Esophagus squamous epithelium (tissue), 5 donors: ENCODE data around the gene CNPY1. TPM values are rescaled to one million over a fixed set of nuclear protein-coding genes. Genes with fewer than 3 reads are reported as not detected.

ENCODE experiments used
- DNase-seq: peaks from one replicate; lab custom pipeline; 2025; lab: John Stamatoyannopoulos, UW
- H3K27ac ChIP-seq, 4 donors: fragments of 200-600 bp; sonication (generic); one replicate each; pipeline ENCODE4 v1.5.1; 2016 to 2019; ENCODE audit warnings: mild to moderate bottlenecking in 1 of 4
- H3K27me3 ChIP-seq, 4 donors: fragments of 200-600 bp; sonication (generic); 1 replicate in 3 of 4; 2 replicates in 1 of 4; pipeline versions ENCODE4 v1.5.1 to v1.6.0; 2017 to 2021; ENCODE audit warnings: antibody characterized with exemption in 1 of 4
- H3K36me3 ChIP-seq, 3 donors: fragments of 200-600 bp; sonication (generic); one replicate each; pipeline ENCODE4 v1.5.1; 2016 to 2019
- H3K4me1 ChIP-seq, 3 donors: fragments of 200-600 bp; sonication (generic); one replicate each; pipeline ENCODE4 v1.5.1; 2017 to 2019
- H3K4me3 ChIP-seq, 4 donors: fragments of 200-600 bp; sonication (generic); 1 replicate in 3 of 4; 2 replicates in 1 of 4; pipeline ENCODE4 v1.5.1; 2016 to 2019; ENCODE audit warnings: mild to moderate bottlenecking in 2 of 4, moderate library complexity in 1 of 4
- H3K9me3 ChIP-seq, 3 donors: fragments of 200-600 bp; sonication (generic); one replicate each; pipeline ENCODE4 v1.5.1; 2016 to 2019
- CTCF ChIP-seq, 6 experiments: fragments of 450-650 bp in 4 of 6; fragments of 200-600 bp in 2 of 6; sonication (generic) in 2 of 6; IDR thresholded peaks; one replicate each; pipeline ENCODE4 v1.5.1; 2016 to 2019; ENCODE audit warnings: antibody characterized with exemption in 6 of 6, mild to moderate bottlenecking in 4 of 6, moderate library complexity in 4 of 6
- POLR2A ChIP-seq, 4 donors: fragments of 450-650 bp; IDR thresholded peaks; one replicate each; pipeline ENCODE4 v1.6.1; 2017; ENCODE audit warnings: antibody characterized with exemption in 4 of 4, mild to moderate bottlenecking in 4 of 4, moderate library complexity in 3 of 4
- WGBS, 2 donors: methylation state at CpG; one replicate each; pipeline ENCODE4 v1.1.5; 2018; 5-methylcytosine and 5-hydroxymethylcytosine counted together
- intact Hi-C: fragments of 100-400 bp; cut with DNase I; formaldehyde crosslinking; loops from one replicate; pipeline ENCODE4 v1.15.0; 2022
- total RNA-seq, 4 donors: library from RNA; depleted of rRNA; stranded (reverse); fragments of >200 nt; gene quantifications; one replicate each; pipeline ENCODE4 v1.1.0, GENCODE V29; 2016
- donor health status: DM: yes; HTN: yes; CAD: no.

Gene CNPY1
- total RNA-seq, 4 donors from 2014 or later, result not detected

- WGBS, 2 donors, result 85 to 89% methylated on average over 19 to 20 of the region's 31 CpGs
- H3K27me3 ChIP-seq, result peaks cover 0 to 97% (median 0%) of the 10 kb centered on the region in 4 donors
- no peak overlapping the region for H3K4me3 ChIP-seq
- no peaks in the 10 kb centered on the region for H3K9me3 ChIP-seq
- peaks cover 8 to 31% (median 19%) of the 10 kb centered on the region in 3 donors for H3K4me1 ChIP-seq
- intact Hi-C loops, result no loop called here
- no peak overlapping the region for H3K27ac ChIP-seq
- no peak for DNase-seq
- no peaks in the 10 kb centered on the region for H3K36me3 ChIP-seq
- TF ChIP-seq POLR2A (IDR thresholded peaks at IDR 0.05) (no peak), CTCF (IDR thresholded peaks at IDR 0.05) (no peak)
These were observed 58.6 kb downstream of the CNPY1 start for GRCh38 chr7:155487509-155488482.

GRCh38 chr7:155486783-155487508, 59.4 kb downstream of the CNPY1 start:
- Histone ChIP-seq H3K4me3 (no peak overlapping the region), H3K36me3 (no peaks in the 10 kb centered on the region), H3K4me1 (peaks cover 8 to 31% (median 19%) of the 10 kb centered on the region in 3 donors), H3K27ac (no peak overlapping the region), H3K27me3 (peaks cover 0 to 97% (median 0%) of the 10 kb centered on the region in 4 donors), H3K9me3 (no peaks in the 10 kb centered on the region)
- 81 to 82% methylated on average over 11 of the region's 18 CpGs for WGBS, 2 donors
- intact Hi-C loops, result no loop called here
- TF ChIP-seq POLR2A (IDR thresholded peaks at IDR 0.05) (no peak), CTCF (IDR thresholded peaks at IDR 0.05) (no peak)
- DNase-seq, result no peak

GRCh38 chr7:155484483-155485399, 61.6 kb downstream of the CNPY1 start:
- intact Hi-C loops, result no loop called here
- TF ChIP-seq CTCF (IDR thresholded peaks at IDR 0.05) (no peak), POLR2A (IDR thresholded peaks at IDR 0.05) (no peak)
- H3K27me3 ChIP-seq, result peaks cover 0 to 97% (median 0%) of the 10 kb centered on the region in 4 donors
- H3K4me1 ChIP-seq, result peaks cover 0 to 13% (median 7%) of the 10 kb centered on the region in 3 donors
- H3K27ac ChIP-seq, result no peak overlapping the region
- no peak overlapping the region for H3K4me3 ChIP-seq
- H3K36me3 ChIP-seq, result no peaks in the 10 kb centered on the region
- no peaks in the 10 kb centered on the region for H3K9me3 ChIP-seq
- 75 to 94% methylated on average over 8 to 17 of the region's 23 CpGs for WGBS, 2 donors
- no peak for DNase-seq

- no peak for DNase-seq
- intact Hi-C loops, result no loop called here
- no peaks in the 10 kb centered on the region for H3K9me3 ChIP-seq
- WGBS, 2 donors, result 6 to 36% methylated on average over 8 to 11 of the region's 16 CpGs
- peaks cover 0 to 13% (median 7%) of the 10 kb centered on the region in 3 donors for H3K4me1 ChIP-seq
- H3K27ac ChIP-seq, result no peak overlapping the region
- H3K4me3 ChIP-seq, result no peak overlapping the region
- TF ChIP-seq POLR2A (IDR thresholded peaks at IDR 0.05) (no peak), CTCF (IDR thresholded peaks at IDR 0.05) (no peak)
- H3K27me3 ChIP-seq, result peaks cover 0 to 97% (median 0%) of the 10 kb centered on the region in 4 donors
- no peaks in the 10 kb centered on the region for H3K36me3 ChIP-seq
These were observed 62.5 kb downstream of the CNPY1 start for GRCh38 chr7:155483868-155484325.
